Suprapubic skin (tissue), 3 donors: ENCODE results near the gene HINT1.

Experiments used
- CTCF ChIP-seq, 2 donors: fragments of 200-600 bp in 1 of 2; fragments of 450-650 bp in 1 of 2; sonication (generic) in 1 of 2; IDR thresholded peaks; one replicate each; pipeline ENCODE4 v1.5.1; 2016 to 2019; ENCODE audit warnings: antibody characterized with exemption in 2 of 2, mild to moderate bottlenecking in 1 of 2, moderate library complexity in 1 of 2
- POLR2A ChIP-seq, 2 donors: fragments of 450-650 bp; IDR thresholded peaks; one replicate each; pipeline ENCODE4 v1.6.1; 2017; ENCODE audit warnings: antibody characterized with exemption in 2 of 2, mild to moderate bottlenecking in 2 of 2, moderate library complexity in 2 of 2

GRCh38 chr5:131163276-131164119 is 1.6 kb downstream of the HINT1 start:
- TF ChIP-seq POLR2A (IDR thresholded peaks at IDR 0.05) (no peak), CTCF (IDR thresholded peaks at IDR 0.05) (no peak)
